Measurements from ENCODE around the gene PTPRD. TPM values are rescaled to one million over a fixed set of nuclear protein-coding genes. Genes with fewer than 3 reads are reported as not detected.

PTPRD gene
- 100 to 1,000 TPM in 4 of 7 donors, 10 to 100 TPM in 3; 16.2 to 231 (median 100) TPM for total RNA-seq
- polyA plus RNA-seq, result 10 to 100 TPM; 18.1 to 21.7 TPM
- long read RNA-seq, donor 1, partial matches to known transcripts, result 0 of 4 reads
- long read RNA-seq, donor 1, other reads (novel, unspliced or antisense), result 4 of 4 reads
- long read RNA-seq, donor 2, partial matches to known transcripts, result 11 of 16 reads
- long read RNA-seq, donor 2, other reads (novel, unspliced or antisense), result 5 of 16 reads
- long read RNA-seq, donor 3, partial matches to known transcripts, result 4 of 11 reads
- long read RNA-seq, donor 3, other reads (novel, unspliced or antisense), result 6 of 11 reads

- Histone ChIP-seq H3K36me3 (no peaks in the 10 kb centered on the region), H3K27ac (no peak within 1 kb of the TSS), H3K9me3 (no peaks in the 10 kb centered on the region), H3K4me1 (ENCODE audit: insufficient read depth) (no peaks in the 10 kb centered on the region), H3K27me3 (no peaks in the 10 kb centered on the region), H3K4me3 (no peak within 1 kb of the TSS)
- peak in 1 of 5 donors; percentile 16 for DNase-seq
- intact Hi-C loops (cut with DNase I), result loop anchor here in 1 of 4 donors (10.0 kb wide), 1 partner anchor 58 kb away; no protein-coding TSS in a partner anchor
- no peak for TF ChIP-seq POLR2A (IDR thresholded peaks at IDR 0.05)
- no peak for TF ChIP-seq EP300 (IDR thresholded peaks at IDR 0.05)
- no peak for TF ChIP-seq CTCF (IDR thresholded peaks at IDR 0.05)
- WGBS, 3 donors, result 0 to 1% (median 1%) methylated on average over 66 to 87 of the region's 87 CpGs
Measured at GRCh38 chr9:10612641-10613398, at the start of gene PTPRD. Gene PTPRD, minus strand, starts transcription at chr9:10613002.

GRCh38 chr9:10661994-10662393 lies 49.2 kb upstream of the PTPRD start:
- Histone ChIP-seq H3K9me3 (no peaks in the 10 kb centered on the region), H3K27me3 (no peaks in the 10 kb centered on the region), H3K27ac (no peak overlapping the region), H3K36me3 (no peaks in the 10 kb centered on the region), H3K4me3 (no peak overlapping the region), H3K4me1 (ENCODE audit: insufficient read depth) (no peaks in the 10 kb centered on the region)
- no peak for TF ChIP-seq CTCF (IDR thresholded peaks at IDR 0.05)
- no peak for TF ChIP-seq POLR2A (IDR thresholded peaks at IDR 0.05)
- TF ChIP-seq EP300 (IDR thresholded peaks at IDR 0.05), result no peak
- intact Hi-C loops (cut with DNase I), result no loop called here
- 44 to 61% (median 50%) methylated on average over 2 of the region's 2 CpGs for WGBS, 3 donors
- no peak for DNase-seq

DNA sequence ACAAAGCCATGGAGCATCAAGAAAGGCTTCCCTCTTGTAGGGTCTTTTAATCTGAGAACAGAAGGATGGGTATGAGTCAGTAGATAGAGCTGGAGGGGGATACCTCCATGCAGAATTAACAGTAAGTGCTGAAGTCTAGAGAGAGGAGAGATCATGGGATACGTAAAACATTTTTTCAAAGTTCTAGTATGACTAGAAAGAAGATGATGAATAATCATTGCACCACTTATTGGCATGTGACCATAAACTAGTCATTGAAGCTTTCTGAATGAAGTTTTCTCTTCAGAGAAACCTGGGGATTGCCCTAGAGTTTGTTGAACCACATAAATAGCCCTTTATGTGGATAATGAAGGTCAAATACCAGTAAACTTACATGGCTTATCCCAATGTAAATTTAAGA lies 48.6 kb upstream of the PTPRD start:
- no peaks in the 10 kb centered on the region for H3K9me3 ChIP-seq
- H3K4me1 ChIP-seq (ENCODE audit: insufficient read depth), result no peaks in the 10 kb centered on the region
- H3K4me3 ChIP-seq, result no peak overlapping the region
- no peaks in the 10 kb centered on the region for H3K27me3 ChIP-seq
- DNase-seq, result no peak
- H3K27ac ChIP-seq, result no peak overlapping the region
- TF ChIP-seq POLR2A (IDR thresholded peaks at IDR 0.05) (no peak), CTCF (IDR thresholded peaks at IDR 0.05) (no peak), EP300 (IDR thresholded peaks at IDR 0.05) (no peak)
- intact Hi-C loops (cut with DNase I), result no loop called here
- no peaks in the 10 kb centered on the region for H3K36me3 ChIP-seq
- WGBS, 3 donors, result 76 to 94% (median 83%) methylated on average over 1 of the region's 1 CpG

- TF ChIP-seq CTCF (IDR thresholded peaks at IDR 0.05), result no peak
- no peak for TF ChIP-seq POLR2A (IDR thresholded peaks at IDR 0.05)
- no peak for TF ChIP-seq EP300 (IDR thresholded peaks at IDR 0.05)
- no peaks in the 10 kb centered on the region for H3K36me3 ChIP-seq
Measured at GRCh38 chr9:10651012-10651411, 38.2 kb upstream of the PTPRD start.

More at GRCh38 chr9:10651012-10651411, 38.2 kb upstream of the PTPRD start:
- 82 to 88% (median 85%) methylated on average over 2 of the region's 2 CpGs for WGBS, 3 donors
- Histone ChIP-seq H3K4me3 (no peak overlapping the region), H3K27me3 (no peaks in the 10 kb centered on the region), H3K9me3 (no peaks in the 10 kb centered on the region), H3K4me1 (ENCODE audit: insufficient read depth) (no peaks in the 10 kb centered on the region), H3K27ac (no peak overlapping the region)
- no peak for DNase-seq
- intact Hi-C loops (cut with DNase I), result no loop called here

All from ovary (tissue), 10 donors.